Stimulated activated CD8-positive, alpha-beta memory T cell treated with anti-CD3 and anti-CD28 coated beads, Interleukin-12 subunit alpha, Interleukin-12 subunit beta, amount 100 ng/mL, for 4 hours (primary cell): Measurements from ENCODE around the gene THG1L.
"Not testable (repeated sequence)": the region's sequence is repeated elsewhere in the genome, so short reads cannot be mapped to it uniquely, and the experiment has no call there.

ENCODE experiments used
- DNase-seq: peaks from one replicate; pipeline ENCODE4 v3.0.0-alpha.2; 2020; ENCODE audit warnings: low read depth

The THG1L gene

DNA sequence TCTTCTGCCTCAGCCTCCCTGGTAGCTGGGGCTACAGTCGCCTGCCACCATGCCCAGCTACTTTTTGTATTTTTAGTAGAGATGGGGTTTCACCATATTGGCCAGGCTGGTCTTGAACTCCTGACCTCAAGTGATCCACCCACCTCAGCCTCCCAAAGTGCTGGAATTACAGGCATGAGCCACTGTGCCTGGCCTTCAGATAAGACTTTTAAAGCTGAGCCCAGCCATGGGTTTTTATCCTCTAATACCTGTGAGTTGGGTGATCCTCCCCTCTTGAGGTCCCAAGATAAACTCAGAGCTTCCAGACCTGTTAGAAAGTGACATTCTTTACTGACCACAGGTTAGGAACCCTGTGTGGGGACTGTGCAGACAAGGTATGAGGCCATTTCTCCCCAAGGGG, 3.4 kb upstream of the THG1L start:
- not testable (repeated sequence) for DNase-seq

DNA sequence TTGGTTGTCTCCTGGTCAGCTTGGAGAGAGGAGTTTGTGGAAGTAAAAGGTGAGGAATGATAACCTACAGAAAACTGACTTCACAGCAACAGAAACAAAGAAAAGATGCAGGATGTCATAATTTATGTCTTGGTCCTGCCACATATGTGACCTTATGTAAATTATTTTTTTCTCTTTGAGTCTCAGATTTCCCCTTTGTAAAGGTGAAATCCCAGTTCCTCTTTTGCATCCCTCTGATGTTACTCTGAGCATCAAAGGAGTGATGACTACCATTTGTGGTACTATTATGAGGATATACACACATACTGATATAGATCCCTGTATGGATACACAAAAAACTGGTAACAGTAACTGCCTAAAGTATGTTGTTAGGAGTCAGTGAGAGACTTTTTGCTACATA, 1.4 kb upstream of the THG1L start:
- no peak for DNase-seq

DNA sequence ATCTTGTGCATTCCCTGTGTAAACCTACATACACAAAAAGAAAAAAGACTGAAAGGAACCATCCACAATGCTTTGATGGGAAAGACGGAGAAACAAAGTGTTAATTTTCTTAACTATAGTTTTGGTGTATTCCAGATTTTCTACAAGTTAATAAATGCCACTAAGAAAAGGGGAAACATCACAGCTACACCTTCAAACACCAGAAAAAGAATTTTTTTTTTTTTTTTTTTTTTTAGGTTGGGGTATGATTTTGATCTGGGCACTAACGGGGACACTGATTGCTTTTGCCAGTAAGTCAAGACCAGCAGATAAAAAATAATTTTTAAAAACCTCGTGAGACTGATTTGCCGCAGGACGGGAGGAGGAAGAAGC, 334 bp upstream of the THG1L start:
- DNase-seq: no peak

DNA sequence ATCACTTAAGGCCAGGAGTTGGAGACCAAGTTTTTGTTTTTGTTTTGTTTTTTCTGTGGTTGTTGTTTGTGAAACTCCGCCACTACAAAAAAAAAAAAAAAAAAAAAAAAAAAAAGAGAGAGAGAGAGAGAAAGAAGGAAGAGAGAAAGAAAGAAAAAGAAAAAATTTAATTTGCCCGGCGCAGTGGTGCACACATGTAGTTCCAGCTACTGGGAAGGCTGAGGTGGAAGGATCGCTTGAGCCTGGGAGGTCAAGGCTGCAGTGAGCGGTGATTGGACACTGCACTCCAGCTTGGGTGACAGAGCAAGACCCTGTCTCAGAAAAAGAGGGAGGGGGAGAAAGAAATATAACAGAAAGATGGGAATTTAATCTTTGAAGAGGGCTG, 902 bp downstream of the THG1L start:
- DNase-seq: no peak

DNA sequence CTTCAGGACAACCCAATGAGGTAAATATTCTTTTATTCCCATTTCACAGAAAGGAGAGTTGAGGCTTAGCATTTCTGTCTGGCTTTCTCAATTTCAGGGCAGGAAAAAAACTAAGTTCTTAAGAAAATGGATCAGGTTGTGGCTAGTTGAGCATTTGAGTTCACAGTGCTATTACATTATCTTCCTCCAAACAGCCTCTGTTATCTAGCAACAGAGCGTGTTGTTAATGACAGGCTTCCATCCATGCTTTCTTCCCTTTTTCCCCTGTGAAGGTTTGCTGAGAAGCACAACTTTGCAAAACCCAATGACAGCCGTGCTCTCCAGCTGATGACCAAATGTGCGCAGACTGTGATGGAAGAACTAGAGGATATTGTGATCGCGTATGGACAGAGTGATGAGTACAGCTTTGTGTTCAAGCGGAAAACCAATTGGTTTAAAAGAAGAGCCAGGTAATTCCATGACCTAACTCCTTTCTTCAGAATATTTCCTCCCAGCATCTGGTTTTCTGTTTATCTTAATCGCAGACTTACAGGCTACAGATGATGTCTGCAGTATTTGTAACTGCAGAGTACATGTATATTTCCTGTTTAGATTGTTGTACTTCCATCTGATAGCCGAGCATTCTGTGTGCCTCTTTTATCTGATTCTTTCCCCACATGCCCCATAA, 1.5 kb downstream of the THG1L start:
- DNase-seq: no peak

DNA sequence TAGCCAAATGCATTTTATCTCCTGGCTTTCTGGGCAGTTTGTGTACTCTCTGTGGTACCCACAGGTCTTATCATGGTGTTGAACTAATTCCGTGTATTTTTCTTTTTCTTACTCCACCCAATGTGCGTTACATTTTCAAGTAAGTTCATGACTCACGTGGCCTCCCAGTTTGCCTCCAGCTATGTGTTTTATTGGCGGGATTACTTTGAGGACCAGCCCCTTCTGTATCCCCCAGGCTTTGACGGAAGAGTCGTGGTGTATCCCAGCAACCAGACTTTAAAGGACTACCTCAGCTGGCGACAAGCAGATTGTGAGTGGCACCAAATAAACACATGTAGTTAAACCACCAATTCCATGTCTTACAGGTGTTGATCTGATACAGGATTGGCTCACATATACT, 3.2 kb downstream of the THG1L start:
- DNase-seq: no peak

DNA sequence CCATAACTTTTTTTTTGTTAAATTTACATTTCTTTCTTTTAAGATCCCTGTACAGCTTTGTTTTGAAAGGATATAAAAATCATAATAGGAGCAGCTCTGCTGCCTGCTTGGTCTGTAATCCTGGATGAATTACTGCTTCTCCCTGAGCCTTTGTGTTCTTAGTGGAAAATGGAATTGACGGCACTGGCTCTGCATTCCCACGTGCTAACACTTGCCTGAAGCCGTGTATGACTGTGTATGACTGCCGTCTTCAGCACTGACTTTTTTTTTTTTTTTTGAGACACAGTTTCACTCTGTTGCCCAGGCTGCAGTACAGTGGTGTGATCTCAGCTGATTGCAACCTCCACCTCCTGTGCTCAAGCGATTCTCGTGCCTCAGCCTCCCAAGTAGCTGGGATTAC, 4.8 kb downstream of the THG1L start:
- no peak for DNase-seq

DNA sequence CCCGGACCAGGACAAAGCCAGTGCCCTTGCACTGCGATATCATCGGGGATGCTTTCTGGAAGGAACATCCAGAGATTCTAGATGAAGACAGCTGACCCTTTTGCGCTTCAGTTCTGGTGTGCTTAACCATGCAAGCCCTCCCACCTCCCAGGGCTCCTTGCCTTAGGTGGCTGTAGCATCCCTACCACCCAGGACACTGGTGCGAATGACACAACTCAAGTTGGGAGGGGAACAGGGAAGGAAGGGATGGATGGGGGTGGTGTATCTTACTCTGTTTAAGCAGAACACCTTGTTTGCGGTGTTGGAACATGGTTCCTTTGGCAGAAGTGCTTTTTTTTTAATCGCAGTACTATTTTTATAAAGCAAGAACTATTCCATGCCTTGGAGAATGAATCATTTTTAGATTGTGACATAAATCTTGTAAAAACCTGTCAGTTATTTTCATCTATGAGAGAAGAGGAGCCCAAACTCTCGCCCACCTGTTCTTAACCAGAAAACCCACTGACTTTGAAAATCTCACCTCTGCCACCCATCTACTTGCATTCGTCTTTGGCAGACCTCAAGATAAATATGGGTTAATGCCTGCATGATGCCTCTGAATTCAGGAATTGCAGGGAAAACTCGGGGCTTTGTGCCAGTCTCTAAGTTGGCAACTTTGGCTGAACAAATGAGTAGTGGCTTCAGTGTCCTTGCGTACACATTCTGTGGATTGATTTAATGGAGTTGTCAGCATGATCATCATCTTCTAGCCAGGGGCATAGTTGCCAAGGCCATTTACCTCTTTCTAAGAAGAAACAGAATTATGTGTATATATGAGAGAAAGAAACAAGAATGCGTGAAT, 8.4 kb downstream of the THG1L start:
- DNase-seq: no peak

DNA sequence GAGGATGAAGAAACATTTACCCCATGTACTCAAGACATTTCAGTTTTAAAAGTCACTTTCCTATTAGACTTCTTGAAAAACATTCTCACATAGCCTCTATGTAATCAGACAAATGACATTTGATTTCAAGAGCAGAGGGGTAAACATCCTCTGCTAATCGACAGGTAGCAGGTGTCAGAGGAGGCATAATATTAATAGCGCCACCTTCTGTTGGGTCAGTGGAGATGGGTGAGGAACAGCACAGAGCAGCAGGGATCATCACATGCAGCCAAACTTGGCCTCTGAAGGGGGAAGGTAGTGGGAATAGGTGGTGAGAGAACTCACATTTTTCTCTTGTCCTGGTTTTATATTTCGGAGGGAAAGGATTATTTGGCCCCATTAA, 9.0 kb downstream of the THG1L start:
- DNase-seq: no peak

DNA sequence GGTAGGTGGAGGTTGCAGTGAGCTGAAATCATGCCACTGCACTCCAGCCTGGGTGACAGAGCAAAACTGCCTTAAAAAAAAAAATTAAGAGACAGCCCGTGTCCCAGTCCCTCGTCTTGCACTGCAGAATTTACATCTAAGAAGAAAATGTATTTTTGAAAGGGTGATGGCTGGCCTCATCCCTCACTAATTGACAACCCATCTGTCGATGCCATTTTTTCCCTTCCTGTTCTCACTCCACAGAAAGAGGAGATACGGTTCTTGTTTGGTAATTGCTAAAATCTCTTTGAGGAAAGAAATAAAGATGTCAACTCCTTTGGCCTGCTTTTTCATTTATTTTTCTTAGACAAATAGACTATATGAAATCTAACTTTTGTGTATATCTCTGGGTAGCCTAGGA, 9.9 kb downstream of the THG1L start:
- no peak for DNase-seq

DNA sequence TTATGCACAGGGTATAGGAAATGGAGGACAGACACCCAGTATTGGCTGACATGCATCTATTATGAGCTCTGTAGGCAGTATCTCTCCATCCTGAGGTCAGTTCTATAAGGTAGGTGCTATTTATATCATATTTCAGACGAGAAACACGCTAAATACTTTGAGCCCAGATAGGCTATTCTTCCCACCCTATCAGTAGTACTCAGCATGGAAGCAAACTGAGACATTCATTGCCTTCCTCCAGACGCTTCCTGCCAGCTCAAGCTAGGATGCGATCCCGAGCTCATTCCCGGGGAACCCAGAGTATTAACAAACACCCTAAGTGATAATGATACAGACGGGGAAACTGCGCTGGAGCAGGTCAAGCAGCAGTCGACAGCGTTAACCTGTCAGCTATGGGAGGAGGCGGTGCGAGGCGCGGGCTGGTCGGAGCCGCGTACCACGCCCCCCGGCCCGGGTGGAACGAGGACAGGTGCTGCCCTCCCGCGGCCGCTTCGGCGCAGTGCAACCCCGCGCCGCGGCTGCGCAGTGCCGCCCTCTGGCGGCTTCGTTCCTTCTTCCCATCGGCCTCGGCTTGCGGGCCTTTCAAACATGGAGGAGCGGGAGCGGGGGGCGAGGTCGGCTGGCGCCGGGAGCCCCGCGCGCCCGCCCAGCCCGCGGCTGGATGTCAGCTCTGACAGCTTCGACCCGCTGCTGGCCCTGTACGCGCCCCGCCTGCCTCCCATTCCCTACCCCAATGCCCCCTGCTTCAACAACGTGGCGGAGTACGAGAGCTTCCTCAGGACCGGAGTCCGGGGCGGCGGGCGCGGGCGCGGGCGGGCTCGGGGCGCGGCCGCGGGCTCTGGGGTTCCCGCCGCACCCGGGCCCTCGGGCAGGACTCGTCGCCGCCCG, 12.2 kb downstream of the THG1L start, which contains the start of gene LSM11:
TSS of gene LSM11 (plus strand) at position 550 of the 888 bp plus-strand sequence. CDS start at position 589, 39 bp downstream.
- DNase-seq: peak; percentile 88

DNA sequence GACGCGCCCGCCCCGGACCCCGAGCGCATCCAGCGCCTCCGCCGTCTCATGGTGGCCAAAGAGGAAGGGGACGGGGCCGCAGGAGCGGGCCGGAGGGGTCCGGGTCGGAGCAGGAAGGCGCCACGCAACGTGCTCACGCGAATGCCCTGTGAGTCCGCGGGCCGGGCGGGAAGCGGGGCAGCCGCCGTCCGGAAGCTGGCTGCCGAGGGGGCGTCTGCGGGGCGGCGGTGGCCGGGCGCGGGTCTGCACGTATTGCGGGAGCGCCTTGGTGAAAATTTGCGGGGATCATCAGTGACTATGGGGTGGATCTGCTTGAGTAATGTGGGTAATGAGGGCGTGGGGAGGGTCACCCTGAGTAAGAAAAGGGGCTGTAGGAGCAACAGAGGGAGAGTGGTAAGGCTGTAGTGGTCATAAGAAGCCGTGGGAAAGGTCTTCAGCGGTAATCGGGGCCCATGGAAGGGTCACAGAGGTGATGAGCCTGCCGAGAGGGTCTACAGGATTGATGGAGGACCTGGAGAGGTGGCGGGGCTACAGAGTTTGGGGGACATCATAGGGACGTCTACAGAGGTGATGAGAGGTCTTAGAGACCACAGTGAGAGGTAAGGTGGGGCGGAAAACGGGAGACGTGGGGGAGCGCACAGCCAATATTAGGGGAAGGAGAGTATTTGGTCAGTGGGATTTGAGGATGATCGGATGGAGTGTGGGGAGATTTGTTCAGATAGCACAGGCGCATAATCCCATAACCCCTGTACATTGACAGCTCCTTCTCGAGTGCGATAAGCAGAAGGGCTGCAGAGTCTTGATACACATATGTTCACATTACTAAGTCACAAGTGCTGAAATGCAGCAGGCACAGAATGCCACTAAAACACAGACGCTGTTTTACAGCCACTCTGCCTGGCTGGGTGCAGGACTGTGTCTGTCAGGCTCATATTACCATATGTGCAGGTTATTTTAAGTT, 13.1 kb downstream of the THG1L start:
- DNase-seq: no peak

DNA sequence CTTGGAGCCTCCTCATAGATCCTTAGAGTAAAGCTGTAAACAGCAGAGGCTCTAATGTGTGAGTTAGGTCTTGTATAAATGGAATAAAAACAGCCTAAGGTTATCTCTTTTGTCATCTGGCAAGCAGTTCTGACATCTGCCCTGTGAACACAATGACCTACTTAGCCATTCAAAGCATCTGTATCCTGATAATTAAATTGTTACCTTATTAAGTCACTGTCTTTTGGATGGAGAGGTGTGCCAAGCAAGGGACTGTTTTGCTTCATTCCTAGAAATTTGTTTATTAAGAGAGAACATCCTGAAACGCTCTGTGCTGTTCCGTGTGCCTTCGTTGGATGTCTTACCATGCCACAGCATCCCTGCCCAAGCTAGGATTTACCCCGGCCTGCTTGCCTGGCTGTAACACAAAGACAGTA, 13.8 kb downstream of the THG1L start:
- DNase-seq: no peak

DNA sequence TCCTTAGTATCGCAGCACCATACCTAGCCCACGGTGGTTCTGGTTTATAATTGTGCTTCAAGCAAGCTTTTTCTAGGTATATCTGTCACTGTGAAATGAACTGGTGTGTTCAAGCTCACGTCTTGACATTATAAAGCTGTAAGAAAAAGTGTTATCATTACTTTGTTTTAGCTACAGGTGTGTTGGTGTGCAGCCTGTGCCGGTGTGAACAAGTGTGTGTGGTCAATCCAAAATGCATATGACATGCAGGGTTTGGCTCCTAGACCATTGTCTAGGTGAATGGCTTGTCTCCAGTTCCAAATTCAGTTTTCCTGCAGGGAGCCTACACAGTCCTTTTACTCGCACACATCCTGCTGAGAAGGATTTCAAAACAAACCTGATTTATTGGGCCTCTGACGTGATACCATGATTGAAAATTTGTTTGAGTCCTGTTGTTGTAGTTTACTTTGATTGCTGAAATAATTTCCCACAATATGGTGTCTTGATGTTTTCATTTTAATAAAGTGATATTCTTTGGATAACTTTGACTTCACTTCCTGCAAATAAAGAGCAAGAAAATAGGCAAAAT, 16.0 kb downstream of the THG1L start:
- no peak for DNase-seq

DNA sequence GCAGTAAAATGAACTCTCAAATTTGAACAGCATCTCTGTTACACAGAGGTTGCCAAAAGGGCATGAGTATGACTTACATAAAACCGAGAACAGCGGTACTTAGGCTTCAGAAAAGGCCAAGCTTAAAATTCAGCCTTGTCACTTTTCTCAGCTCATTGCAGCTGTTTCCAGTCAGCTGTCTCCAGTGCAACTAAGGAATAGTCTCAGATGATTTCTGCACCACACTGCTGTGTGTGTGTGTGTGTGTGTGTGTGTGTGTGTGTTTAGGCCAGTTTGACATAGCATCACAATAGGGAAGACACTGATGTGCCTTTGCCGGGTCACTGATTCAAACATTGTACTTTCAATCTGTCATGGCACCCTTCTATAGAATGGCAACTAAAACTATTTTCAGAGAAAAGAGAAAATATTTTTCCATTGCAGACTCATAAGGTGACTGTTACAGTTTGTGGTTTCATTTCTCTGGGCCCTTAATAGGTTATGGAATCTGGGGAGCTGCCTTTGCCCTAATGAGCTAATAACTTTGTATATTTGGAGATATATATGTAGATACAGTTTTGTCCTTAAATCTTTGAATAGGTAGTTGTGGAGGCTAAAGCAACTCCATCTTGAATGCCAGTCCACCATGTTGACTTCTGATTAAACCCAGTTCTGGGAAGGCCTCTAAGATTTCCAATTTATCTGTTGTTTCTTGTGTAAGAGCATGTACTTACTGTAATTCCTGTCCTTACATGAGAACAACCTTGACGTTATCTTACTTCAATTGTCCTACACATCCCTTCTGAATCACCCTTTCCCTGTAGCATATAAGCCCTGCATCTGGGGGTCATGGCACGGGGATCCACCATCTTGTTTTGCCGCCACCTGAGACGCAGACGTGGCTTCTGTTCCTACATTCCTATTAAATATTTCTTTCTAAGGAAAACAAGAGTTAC, 16.8 kb downstream of the THG1L start:
- DNase-seq: no peak

DNA sequence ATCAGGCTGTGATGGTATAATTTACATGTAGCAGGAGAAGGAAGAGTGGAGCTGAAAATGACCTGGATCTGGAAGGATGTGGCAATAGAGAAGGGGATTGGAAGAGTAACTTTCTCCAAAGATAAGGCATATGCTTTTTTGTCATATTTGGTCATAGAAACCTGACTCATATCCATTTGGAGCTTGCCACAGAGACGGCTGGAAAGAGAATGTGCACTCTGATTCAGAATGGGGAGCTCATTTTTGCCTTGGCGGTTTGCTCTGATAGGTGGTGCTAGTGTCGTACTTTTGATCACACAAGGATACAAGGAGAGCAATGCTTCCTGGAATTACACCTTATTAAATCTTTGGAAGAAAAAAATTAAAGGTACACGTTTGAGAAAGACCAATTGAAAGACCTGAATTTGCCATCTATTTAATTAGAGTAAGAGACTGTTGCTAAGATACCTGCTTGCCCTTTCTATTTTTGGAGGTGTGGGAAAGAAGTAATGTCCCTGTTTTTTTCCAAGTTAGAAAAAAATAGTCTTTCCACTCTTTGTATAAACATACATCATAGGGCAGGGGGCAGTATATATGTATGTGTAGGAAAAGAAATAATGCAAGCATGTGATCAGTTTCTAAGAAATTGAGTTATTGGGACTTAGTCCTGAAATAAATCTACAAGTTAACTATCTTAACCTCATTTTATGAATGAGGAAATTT, 17.7 kb downstream of the THG1L start:
- DNase-seq: no peak

DNA sequence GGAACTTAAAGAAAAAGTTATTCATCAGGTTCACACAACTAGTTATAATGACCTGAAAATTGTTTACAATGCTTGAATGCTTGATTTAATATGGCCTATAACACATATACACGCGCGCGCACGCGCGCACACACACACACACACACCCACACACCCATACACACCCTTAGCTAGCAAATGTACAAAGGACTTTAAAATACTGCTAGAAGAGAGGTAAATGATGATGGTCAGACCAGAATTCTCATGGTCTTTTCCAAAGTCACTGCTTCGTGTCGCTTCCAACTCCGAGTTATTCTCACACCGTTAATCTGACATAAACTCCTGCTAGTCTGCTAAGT, 18.2 kb downstream of the THG1L start:
- DNase-seq: no peak

DNA sequence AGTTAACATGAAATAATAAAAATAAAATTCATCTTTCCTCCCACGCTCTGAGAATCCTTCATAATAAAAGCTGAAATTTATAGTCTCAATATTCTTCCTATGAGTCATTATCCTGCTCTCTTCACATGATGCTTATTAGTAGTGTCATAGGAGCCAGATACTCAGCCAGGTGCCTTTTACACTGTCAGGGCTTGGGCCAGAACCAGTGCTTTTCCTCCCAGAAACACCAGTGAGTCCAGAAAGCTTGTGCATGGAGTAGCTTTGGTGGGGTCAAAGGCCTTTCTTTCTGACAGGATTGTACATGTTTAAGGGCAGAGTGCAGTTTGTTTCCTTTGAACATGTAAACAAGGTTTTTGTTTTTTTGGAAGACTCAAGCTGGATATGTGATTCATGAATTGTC, 19.1 kb downstream of the THG1L start:
- no peak for DNase-seq

DNA sequence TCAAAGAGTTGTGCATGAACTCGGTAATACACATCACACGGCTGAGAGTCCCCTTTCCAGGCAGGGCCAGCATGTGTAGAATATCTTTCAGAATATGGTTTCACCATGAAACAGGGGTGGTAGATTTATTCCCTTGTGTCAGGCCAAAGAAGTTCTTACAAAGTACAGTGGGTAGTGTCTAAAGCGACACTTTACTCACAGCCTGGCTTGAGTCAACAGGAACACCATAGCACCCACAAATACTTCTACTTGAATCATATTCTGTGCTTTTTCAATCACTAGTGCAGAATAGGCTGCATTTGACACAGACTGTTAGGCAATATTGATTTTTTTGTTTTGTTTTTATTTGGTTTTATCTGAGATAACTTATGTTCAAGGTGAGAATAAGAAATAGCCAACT, 24.9 kb downstream of the THG1L start:
- no peak for DNase-seq

DNA sequence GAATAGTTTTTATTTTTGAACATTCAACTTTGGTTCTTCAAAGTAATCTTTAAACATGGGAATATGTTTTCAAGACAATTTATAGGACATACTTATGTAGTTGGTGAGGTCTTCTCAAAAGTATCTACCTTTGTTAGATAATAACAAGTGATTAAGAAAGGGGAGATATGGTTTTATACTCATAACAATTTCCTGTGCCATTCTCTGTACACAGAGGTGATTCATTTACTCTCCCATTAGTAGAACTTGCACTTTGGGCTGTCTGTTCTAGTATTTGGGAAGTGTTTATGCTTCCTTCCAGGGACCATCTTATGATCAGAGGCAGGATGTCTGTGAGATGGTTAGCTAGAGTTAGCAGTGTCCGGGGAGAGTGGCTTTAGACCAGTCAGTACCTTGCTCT, 27.5 kb downstream of the THG1L start:
- DNase-seq: no peak
